HepG2 (cell line): ENCODE results near the gene EPB41L3. TPM values are rescaled to one million over a fixed set of nuclear protein-coding genes. Genes with fewer than 3 reads are reported as not detected.
A peak's percentile ranks its signal among the peaks of the same experiment; 100 is the strongest.

Experiments used
- ATAC-seq: fragments of 200-7000 bp; cut with Tn5 transposase; 3 replicates; pipeline ENCODE4 v1.9.1; 2020; ENCODE audit warnings: mild to moderate bottlenecking, moderate library complexity
- BruUV-seq: library from RNA; stranded (reverse); fragments of 400-500 nt; replicated peaks from 2 replicates; lab custom pipeline; 2021; lab: Mats Ljungman, UMichigan
- CTCF ChIA-PET: fragments of 300-600 bp; formaldehyde crosslinking; extraction: SDS; loops from one replicate; lab custom pipeline; 2021; ENCODE audit warnings: low total read pairs, inconsistent platforms, low intra/inter-chr PET ratio; lab: Yijun Ruan, JAX
- POLR2A ChIA-PET: fragments of 350-600 bp; sonication (Branson Sonifier 250); formaldehyde crosslinking; loops from one replicate; lab custom pipeline; 2020; ENCODE audit warnings: antibody characterized with exemption, inconsistent platforms; lab: Yijun Ruan, JAX
- DNase-seq: peaks from one replicate; pipeline ENCODE4 v3.0.0-alpha.2; 2015; ENCODE audit warnings: low spot score
- FAIRE-seq: peaks from 3 replicates; lab custom pipeline; 2011; peaks lifted over from hg19 to GRCh38; lab: Jason Lieb, UNC
- H2AFZ ChIP-seq: one replicate; pipeline ENCODE4 v1.6.1; 2011; ENCODE audit warnings: low read length, inconsistent platforms
- H3K27ac ChIP-seq: fragments of 300-600 bp; 3 replicates; pipeline ENCODE4 v1.8.0; 2011; ENCODE audit warnings: mixed run types, mild to moderate bottlenecking, mixed read lengths, low read length, inconsistent platforms; ENCODE audit not compliant: insufficient read depth; ENCODE audit errors: extremely low read length
- H3K27me3 ChIP-seq, 2 experiments: fragments of 200-600 bp in 1 of 2; 2 replicates in 1 of 2; 3 replicates in 1 of 2; pipeline versions ENCODE4 v1.6.0 to v1.8.0; 2011; ENCODE audit warnings: low read length in 2 of 2, mild to moderate bottlenecking in 2 of 2, moderate library complexity in 2 of 2, inconsistent platforms in 1 of 2; ENCODE audit not compliant: insufficient read depth in 2 of 2, control insufficient read depth in 1 of 2
- H3K36me3 ChIP-seq, 2 experiments: fragments of 200-600 bp in 1 of 2; replicated peaks in 1 of 2; 2 replicates in 1 of 2; 3 replicates in 1 of 2; pipeline versions ENCODE4 v1.5.1 to v1.8.0; 2011; ENCODE audit warnings: low read length in 2 of 2, inconsistent platforms in 1 of 2; ENCODE audit not compliant: insufficient read depth in 2 of 2, control insufficient read depth in 1 of 2
- H3K4me1 ChIP-seq: 2 replicates; pipeline ENCODE4 v1.5.1; 2012; ENCODE audit warnings: low read length, inconsistent platforms; ENCODE audit not compliant: insufficient read depth
- H3K4me2 ChIP-seq: 2 replicates; pipeline ENCODE4 v1.6.0; 2011; ENCODE audit warnings: low read depth, low read length, inconsistent platforms
- H3K4me3 ChIP-seq, 3 experiments: fragments of 200-600 bp in 1 of 3; sonication (generic), shearing (Covaris generic) in 1 of 3; replicated peaks in 1 of 3; 2 replicates each; pipeline ENCODE4 v1.5.1; 2011 to 2016; ENCODE audit warnings: low read length in 3 of 3, inconsistent platforms in 2 of 3, low read depth in 2 of 3, mild to moderate bottlenecking in 2 of 3, control low read depth in 1 of 3, mixed read lengths in 1 of 3; ENCODE audit not compliant: insufficient read depth in 1 of 3
- H3K79me2 ChIP-seq: one replicate; pipeline ENCODE4 v1.6.1; 2011; ENCODE audit warnings: low read length, inconsistent platforms; ENCODE audit not compliant: insufficient read depth
- H3K9ac ChIP-seq: 2 replicates; pipeline ENCODE4 v1.6.0; 2011; ENCODE audit warnings: mild to moderate bottlenecking, low read depth, low read length, inconsistent platforms; ENCODE audit not compliant: insufficient read depth
- H3K9me3 ChIP-seq: 2 replicates; pipeline ENCODE4 v1.5.1; 2012; ENCODE audit warnings: mild to moderate bottlenecking, low read length
- H4K20me1 ChIP-seq: 2 replicates; pipeline ENCODE4 v1.6.0; 2011; ENCODE audit warnings: inconsistent platforms, mild to moderate bottlenecking, low read length, moderate library complexity; ENCODE audit not compliant: insufficient read depth
- ATF7 ChIP-seq, 2 experiments: fragments of 450-650 bp in 1 of 2; sonication (generic) in 1 of 2; formaldehyde crosslinking in 1 of 2; IDR thresholded peaks; 2 replicates each; pipeline versions ENCODE4 v1.4.0 to v1.6.1; 2016 to 2020; ENCODE audit warnings: antibody characterized with exemption in 1 of 2, mild to moderate bottlenecking in 1 of 2, missing genetic modification reagents in 1 of 2
- CCAR2 ChIP-seq: fragments of 200-400 bp; formaldehyde crosslinking; optimal IDR thresholded peaks from 2 replicates; pipeline ENCODE3; 2018; ENCODE audit warnings: low read depth, mild to moderate bottlenecking, low read length, moderate library complexity
- CREB1 ChIP-seq, 2 experiments: fragments of 450-650 bp in 1 of 2; IDR thresholded peaks; 2 replicates each; pipeline ENCODE4 v1.6.1; 2016 to 2017; ENCODE audit warnings: control low read depth in 1 of 2, mild to moderate bottlenecking in 1 of 2, missing compliant biosample characterization in 1 of 2, missing genetic modification characterization in 1 of 2
- KAT7 ChIP-seq: IDR thresholded peaks from 2 replicates; pipeline ENCODE4 v1.6.1; 2018; ENCODE audit warnings: borderline replicate concordance, missing compliant biosample characterization
- MTF2 ChIP-seq: sonication (generic); formaldehyde crosslinking; IDR thresholded peaks from 2 replicates; pipeline ENCODE4 v1.5.0; 2020; ENCODE audit warnings: missing genetic modification reagents, borderline replicate concordance
- RFXANK ChIP-seq: IDR thresholded peaks from 2 replicates; pipeline ENCODE4 v1.6.1; 2016
- ZKSCAN1 ChIP-seq: fragments of 150-350 bp; IDR thresholded peaks from 2 replicates; pipeline ENCODE4 v1.6.1; 2014; ENCODE audit warnings: low read length
- ZNF781 ChIP-seq: sonication (generic); formaldehyde crosslinking; IDR thresholded peaks from 2 replicates; pipeline ENCODE4 v1.5.1; 2020; ENCODE audit warnings: borderline replicate concordance, mild to moderate bottlenecking, missing genetic modification reagents; ENCODE audit errors: not compliant biosample characterization
- WGBS: methylation state at CpG from one replicate; pipeline ENCODE4 v1.1.6; 2017; ENCODE audit warnings: low lambda C conversion rate; 5-methylcytosine and 5-hydroxymethylcytosine counted together
- in situ Hi-C: cut with HindIII; loops from 2 replicates; pipeline ENCODE4 v1.10.0; 2017; ENCODE audit warnings: low pct_unique_long_range_greater_than_20kb; ENCODE audit not compliant: extremely low pct_ligation_motif_present
- intact Hi-C: fragments of 100-400 bp; cut with micrococcal nuclease; formaldehyde crosslinking; loops from one replicate; pipeline ENCODE4 v1.10.0; 2022; ENCODE audit not compliant: unreplicated experiment
- polyA plus RNA-seq, 8 experiments: library from polyadenylated mRNA; depleted of rRNA in 3 of 8; stranded (reverse) in 7 of 8; unstranded in 1 of 8; fragments of >200 nt; fragmentation: Illumina TruSeq in 4 of 8; extraction: Trizol in 4 of 8; gene quantifications; 2 replicates each; pipeline versions ENCODE4 v1.2.1 to v1.2.3, GENCODE V29; 2011 to 2016; ENCODE audit warnings: low read depth in 4 of 8, missing spikeins in 1 of 8, mixed read lengths in 1 of 8; ENCODE audit not compliant: insufficient read depth in 1 of 8
- total RNA-seq, 5 experiments: library from RNA; depleted of rRNA; stranded (reverse); fragments of >200 nt; fragmentation: Illumina TruSeq; extraction: Trizol; gene quantifications; 2 replicates each; pipeline ENCODE4 v1.2.3, GENCODE V29; 2016; ENCODE audit warnings: low read depth in 1 of 5
- TF ChIP-seq, protein P1 (sequence below): sonication (generic); formaldehyde crosslinking; IDR thresholded peaks from 2 replicates; pipeline ENCODE4 v1.4.0; 2020; ENCODE audit warnings: missing genetic modification reagents; ENCODE audit errors: not compliant biosample characterization
- TF ChIP-seq, protein P2 (sequence below): IDR thresholded peaks from 2 replicates; pipeline ENCODE4 v1.6.1; 2016; ENCODE audit warnings: mild to moderate bottlenecking, missing biosample characterization, missing genetic modification reagents

Gene EPB41L3
- total and polyA plus RNA-seq, 2 of the 13 experiments (the other 11 are each of a cell fraction or from before 2014, with no cell fraction given), result not detected

DNA sequence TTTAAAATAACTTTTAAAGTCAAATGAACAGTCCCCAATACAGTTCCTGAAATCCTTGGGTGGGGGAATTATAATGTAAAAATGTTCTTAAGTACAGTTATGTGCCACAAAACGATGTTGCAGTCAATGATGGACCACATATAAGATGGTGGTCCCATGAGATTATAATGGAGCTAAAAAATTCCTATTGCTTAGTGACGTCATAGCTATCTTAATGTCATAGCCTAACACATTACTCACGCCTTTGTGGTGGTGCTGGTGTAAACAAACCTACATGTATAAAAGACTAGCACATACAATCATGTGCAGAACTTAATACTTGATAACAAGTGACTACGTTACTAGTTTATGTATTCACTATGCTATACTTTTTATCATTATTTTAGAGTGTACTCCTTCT lies 109.4 kb downstream of the EPB41L3 start:
- Histone ChIP-seq H3K4me3 (no peak overlapping the region), H3K79me2 (no peaks in the 10 kb centered on the region), H4K20me1 (no peaks in the 10 kb centered on the region), H2AFZ (no peak overlapping the region), H3K4me2 (no peak overlapping the region), H3K27ac (no peak overlapping the region), H3K36me3 (no peaks in the 10 kb centered on the region), H3K27me3 (peaks cover 0 to 1% of the 10 kb centered on the region in 2 experiments; a peak in 3 of 5 replicates), H3K4me1 (no peaks in the 10 kb centered on the region), H3K9me3 (no peaks in the 10 kb centered on the region), H3K9ac (no peak overlapping the region)
- BruUV-seq, result no TSS peak
- FAIRE-seq (no peak), DNase-seq (no peak), ATAC-seq (no peak)
- no peak for TF ChIP-seq ZKSCAN1
- no peak for TF ChIP-seq CCAR2
- TF ChIP-seq CREB1 (IDR thresholded peaks at IDR 0.05), result peak; percentile 96
- no peak for TF ChIP-seq CREB1 (CRISPR knock-in tag; IDR thresholded peaks at IDR 0.05)
- TF ChIP-seq, protein P1, sequence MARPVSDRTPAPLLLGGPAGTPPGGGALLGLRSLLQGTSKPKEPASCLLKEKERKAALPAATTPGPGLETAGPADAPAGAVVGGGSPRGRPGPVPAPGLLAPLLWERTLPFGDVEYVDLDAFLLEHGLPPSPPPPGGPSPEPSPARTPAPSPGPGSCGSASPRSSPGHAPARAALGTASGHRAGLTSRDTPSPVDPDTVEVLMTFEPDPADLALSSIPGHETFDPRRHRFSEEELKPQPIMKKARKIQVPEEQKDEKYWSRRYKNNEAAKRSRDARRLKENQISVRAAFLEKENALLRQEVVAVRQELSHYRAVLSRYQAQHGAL, result no peak
- TF ChIP-seq ATF7 (IDR thresholded peaks at IDR 0.05), result peak; percentile 94
- TF ChIP-seq ATF7 (CRISPR knock-in tag; IDR thresholded peaks at IDR 0.05), result no peak
- CTCF ChIA-PET, result no interaction called here
- in situ Hi-C loops (no loop called here), intact Hi-C loops (no loop called here)
- POLR2A ChIA-PET, result no interaction called here
- WGBS, result 23% methylated on average over 4 of the region's 4 CpGs

- Histone ChIP-seq H3K4me3 (no peak overlapping the region), H4K20me1 (no peaks in the 10 kb centered on the region), H3K4me2 (no peak overlapping the region), H3K79me2 (no peaks in the 10 kb centered on the region), H3K27me3 (peaks cover 0 to 1% of the 10 kb centered on the region in 2 experiments; a peak in 3 of 5 replicates), H3K9ac (no peak overlapping the region), H3K36me3 (no peaks in the 10 kb centered on the region), H3K27ac (no peak overlapping the region), H3K4me1 (no peaks in the 10 kb centered on the region), H3K9me3 (no peaks in the 10 kb centered on the region), H2AFZ (no peak overlapping the region)
- TF ChIP-seq RFXANK (CRISPR knock-in tag) (no peak), ZNF781 (CRISPR knock-in tag) (no peak), KAT7 (no peak), MTF2 (no peak)
- TF ChIP-seq, protein P2, sequence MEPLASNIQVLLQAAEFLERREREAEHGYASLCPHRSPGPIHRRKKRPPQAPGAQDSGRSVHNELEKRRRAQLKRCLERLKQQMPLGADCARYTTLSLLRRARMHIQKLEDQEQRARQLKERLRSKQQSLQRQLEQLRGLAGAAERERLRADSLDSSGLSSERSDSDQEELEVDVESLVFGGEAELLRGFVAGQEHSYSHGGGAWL, result no peak
- FAIRE-seq, result no peak
- ATAC-seq, result no peak
- WGBS, result 48% methylated on average over 8 of the region's 8 CpGs
- intact Hi-C loops, result no loop called here
- POLR2A ChIA-PET, result no interaction called here
- in situ Hi-C loops, result no loop called here
- CTCF ChIA-PET, result no interaction called here
- DNase-seq, result no peak
- BruUV-seq, result no TSS peak
Observed at GRCh38 chr18:5431836-5432575, 111.8 kb downstream of the EPB41L3 start.
